Measurements from ENCODE around the gene GNE. TPM values are rescaled to one million over a fixed set of nuclear protein-coding genes. Genes with fewer than 3 reads are reported as not detected.
"Not testable (repeated sequence)": the region's sequence is repeated elsewhere in the genome, so short reads cannot be mapped to it uniquely, and the experiment has no call there.

Gene GNE
- total and polyA plus RNA-seq, 8 donors, result 15.7 to 21.3 (median 19.9) TPM

- no peaks in the 10 kb centered on the region for H3K9me3 ChIP-seq
- intact Hi-C loops (cut with DNase I), result no loop called here
- no peak for DNase-seq
- no peak overlapping the region for H3K27ac ChIP-seq
- no peaks in the 10 kb centered on the region for H3K27me3 ChIP-seq
- no peak for ATAC-seq
- no peak overlapping the region for H3K4me3 ChIP-seq
- no peaks in the 10 kb centered on the region for H3K36me3 ChIP-seq
- TF ChIP-seq CTCF (IDR thresholded peaks at IDR 0.05), result no peak
- H3K4me1 ChIP-seq, result no peaks in the 10 kb centered on the region
Observed at GRCh38 chr9:36298566-36298965, 40.3 kb upstream of the GNE start.

GRCh38 chr9:36297798-36298197 lies 39.5 kb upstream of the GNE start:
- H3K4me3 ChIP-seq, result no peak overlapping the region
- DNase-seq (no peak), ATAC-seq (no peak)
- TF ChIP-seq CTCF (IDR thresholded peaks at IDR 0.05), result no peak
- H3K4me1 ChIP-seq, result no peaks in the 10 kb centered on the region
- H3K27ac ChIP-seq, result no peak overlapping the region
- no peaks in the 10 kb centered on the region for H3K27me3 ChIP-seq
- no peaks in the 10 kb centered on the region for H3K9me3 ChIP-seq
- no peaks in the 10 kb centered on the region for H3K36me3 ChIP-seq
- intact Hi-C loops (cut with DNase I), result no loop called here

GRCh38 chr9:36294996-36295395 lies 36.7 kb upstream of the GNE start:
- H3K4me1 ChIP-seq; ATAC-seq; intact Hi-C loops (cut with DNase I); DNase-seq; H3K27ac ChIP-seq; H3K9me3 ChIP-seq; H3K27me3 ChIP-seq; H3K36me3 ChIP-seq; H3K4me3 ChIP-seq: not testable (repeated sequence)

GRCh38 chr9:36293918-36294317 lies 35.7 kb upstream of the GNE start:
- Histone ChIP-seq H3K27ac (no peak overlapping the region), H3K27me3 (no peaks in the 10 kb centered on the region), H3K4me1 (no peaks in the 10 kb centered on the region), H3K36me3 (no peaks in the 10 kb centered on the region), H3K4me3 (no peak overlapping the region), H3K9me3 (no peaks in the 10 kb centered on the region)
- intact Hi-C loops (cut with DNase I), result no loop called here
- TF ChIP-seq CTCF (IDR thresholded peaks at IDR 0.05), result no peak
- DNase-seq (no peak), ATAC-seq (no peak)

GRCh38 chr9:36293171-36293570 lies 34.9 kb upstream of the GNE start:
- no peaks in the 10 kb centered on the region for H3K4me1 ChIP-seq
- intact Hi-C loops (cut with DNase I), result no loop called here
- no peaks in the 10 kb centered on the region for H3K9me3 ChIP-seq
- ATAC-seq (no peak), DNase-seq (no peak)
- no peak overlapping the region for H3K4me3 ChIP-seq
- H3K27ac ChIP-seq, result no peak overlapping the region
- H3K27me3 ChIP-seq, result no peaks in the 10 kb centered on the region
- no peaks in the 10 kb centered on the region for H3K36me3 ChIP-seq
- no peak for TF ChIP-seq CTCF (IDR thresholded peaks at IDR 0.05)

- intact Hi-C loops (cut with DNase I), result no loop called here
- DNase-seq (no peak), ATAC-seq (no peak)
Observed at GRCh38 chr9:36292641-36293040, 34.4 kb upstream of the GNE start.

More at GRCh38 chr9:36292641-36293040, 34.4 kb upstream of the GNE start:
- TF ChIP-seq CTCF (IDR thresholded peaks at IDR 0.05), result no peak
- Histone ChIP-seq H3K27me3 (no peaks in the 10 kb centered on the region), H3K36me3 (no peaks in the 10 kb centered on the region), H3K9me3 (no peaks in the 10 kb centered on the region), H3K4me3 (no peak overlapping the region), H3K4me1 (no peaks in the 10 kb centered on the region), H3K27ac (no peak overlapping the region)

All from left lung (tissue), 10 donors.